Activated T-cell treated with anti-CD3 and anti-CD28 coated beads for 24 hours (primary cell): Measurements from ENCODE around the gene MED12L.

Experiments
- DNase-seq: peaks from one replicate; pipeline ENCODE4 v3.0.0-alpha.2; 2020; ENCODE audit warnings: low read depth

MED12L gene

DNA sequence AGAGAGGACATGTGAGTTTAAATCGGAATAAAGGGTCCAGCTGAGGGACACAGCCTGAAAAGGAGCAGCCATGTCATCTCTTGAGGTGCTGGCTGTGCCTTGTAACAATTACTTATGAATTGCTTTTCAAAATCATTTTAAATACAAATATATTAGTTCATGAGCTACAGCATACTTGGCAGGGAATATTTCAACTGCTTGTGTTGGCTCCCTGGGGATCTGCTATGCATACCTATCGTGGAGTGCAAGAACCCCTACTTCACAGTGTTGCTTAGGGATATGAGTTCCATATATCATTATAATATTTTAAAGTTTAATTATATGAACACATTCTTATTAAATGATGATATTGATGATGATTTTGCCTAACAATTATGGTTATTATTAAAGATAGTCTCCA lies 212.0 kb downstream of the MED12L start:
- DNase-seq = no peak

DNA sequence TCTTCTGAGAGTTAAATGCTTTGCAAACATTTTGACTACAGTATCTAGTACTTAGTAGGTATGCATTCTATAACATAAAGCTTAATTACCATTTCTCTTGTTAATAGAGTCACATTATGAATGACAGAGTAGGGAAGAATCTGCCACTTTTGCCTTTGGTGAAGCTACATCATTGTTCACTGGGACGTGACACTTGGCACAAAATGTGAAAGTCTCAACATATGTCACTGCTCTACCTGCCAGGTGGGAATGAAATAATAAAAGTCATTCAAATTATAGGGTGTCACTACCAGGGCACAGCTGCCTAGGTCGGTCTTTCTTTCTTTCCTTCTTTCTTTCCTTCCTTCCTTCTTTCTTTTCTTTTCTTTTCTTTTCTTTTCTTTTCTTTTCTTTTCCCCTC lies 213.5 kb downstream of the MED12L start:
- no peak for DNase-seq

DNA sequence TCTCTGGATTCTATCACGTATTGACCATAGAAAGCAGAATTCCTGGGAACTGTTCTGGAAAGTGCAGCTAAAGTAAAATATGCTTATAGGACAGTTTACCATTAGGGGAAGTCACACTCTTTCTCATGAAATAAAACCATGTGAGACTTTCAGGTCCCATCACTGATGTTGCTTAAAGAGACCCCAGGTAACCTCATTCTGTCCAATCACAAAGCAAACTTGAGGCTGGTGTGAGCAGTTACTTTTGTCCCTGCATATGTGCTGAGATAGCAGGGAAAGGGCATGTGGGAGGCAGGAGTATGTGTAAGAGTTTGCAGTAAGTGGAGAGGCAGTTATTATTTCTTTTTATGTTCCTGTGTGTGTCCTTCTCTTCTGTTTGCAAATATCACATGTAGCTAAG lies 215.1 kb downstream of the MED12L start:
- DNase-seq = no peak

DNA sequence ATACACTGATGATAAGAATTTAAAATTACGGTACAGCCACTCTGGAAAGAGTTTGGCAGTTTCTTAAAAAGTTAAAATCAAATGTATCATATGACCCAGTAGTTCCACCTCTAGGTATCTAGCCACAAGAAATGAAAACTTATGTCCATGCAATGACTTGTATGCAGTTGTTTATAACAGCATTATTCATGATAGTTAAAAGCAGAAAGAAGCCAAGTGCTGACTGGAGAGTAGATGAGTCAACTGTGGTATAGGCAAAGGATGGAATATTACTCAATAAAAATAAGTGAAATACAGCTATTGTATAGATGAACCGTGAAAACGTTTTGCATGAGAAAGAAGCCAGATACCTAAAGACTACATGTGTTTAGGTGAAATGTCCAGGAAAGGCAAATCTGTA lies 216.3 kb downstream of the MED12L start:
- no peak for DNase-seq

DNA sequence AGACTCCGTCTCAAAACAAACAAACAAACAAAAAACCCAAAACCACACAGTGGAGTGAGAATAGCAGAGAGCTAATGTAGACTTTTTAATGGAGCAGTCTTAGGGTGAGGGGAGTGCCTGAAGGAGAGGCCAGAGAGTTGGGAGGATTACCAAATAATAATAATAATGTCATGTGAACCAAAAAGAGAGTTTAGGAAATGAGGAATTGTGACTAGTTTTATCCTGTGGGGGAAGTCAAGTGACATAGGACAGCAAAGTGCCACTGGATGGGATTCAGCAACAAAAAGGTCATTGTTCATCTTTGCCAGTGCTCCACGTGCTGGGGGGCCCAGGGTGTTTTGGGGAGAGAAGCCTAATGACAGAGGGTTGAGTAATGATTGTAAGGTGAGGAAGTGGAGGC lies 218.3 kb downstream of the MED12L start:
- DNase-seq = no peak

DNA sequence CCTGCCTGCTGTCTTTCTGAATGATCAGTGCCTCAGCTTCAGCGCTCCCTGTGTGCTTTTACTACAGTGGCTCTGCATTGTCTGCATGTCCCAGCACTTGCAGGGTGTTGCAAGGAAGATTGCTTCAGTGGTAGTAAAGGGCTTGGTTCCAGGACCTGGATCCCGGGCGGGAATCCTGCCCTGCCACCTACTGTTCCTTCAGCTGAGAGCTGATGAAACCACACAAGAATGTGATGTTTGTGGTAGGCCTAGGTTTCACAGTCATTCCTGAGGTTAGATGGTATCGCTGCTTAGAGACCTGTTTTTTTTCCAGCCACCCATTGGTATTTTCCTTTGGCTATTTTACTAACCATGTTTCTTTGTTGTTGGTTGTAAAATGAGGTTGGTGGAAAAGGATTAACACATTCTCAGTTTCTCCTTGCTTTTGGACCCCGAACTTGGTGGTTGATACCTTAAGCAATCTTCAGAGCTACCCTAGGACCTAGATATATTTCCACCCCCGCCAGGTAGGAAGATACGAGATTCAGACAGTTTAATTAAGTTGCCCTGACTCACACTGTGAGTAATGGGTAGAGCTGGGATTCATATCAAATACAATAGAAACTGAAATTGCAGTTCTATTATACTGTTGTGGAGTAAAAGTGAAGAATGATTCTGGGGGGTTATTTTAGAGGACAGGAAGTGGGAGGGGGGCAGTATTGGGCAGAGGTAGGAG lies 219.8 kb downstream of the MED12L start:
- peak; percentile 30 for DNase-seq

DNA sequence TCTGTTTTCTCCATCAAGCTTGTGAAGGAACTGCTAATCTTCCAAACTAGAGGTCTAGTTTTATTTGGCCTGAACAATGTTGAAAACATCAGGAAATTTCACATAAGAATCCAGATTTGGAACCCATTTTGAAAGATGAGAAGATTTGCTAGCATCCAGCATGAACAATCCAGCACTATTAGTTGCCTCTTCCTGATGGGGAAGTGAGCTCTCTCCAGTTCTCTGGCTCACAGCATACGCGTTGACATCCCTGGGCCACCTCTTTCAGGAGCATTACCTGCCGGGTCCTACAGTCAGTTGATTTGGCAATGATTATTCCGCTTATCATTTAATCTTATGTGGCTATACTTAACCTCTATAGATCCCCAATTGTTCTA lies 220.3 kb downstream of the MED12L start:
- DNase-seq = no peak

DNA sequence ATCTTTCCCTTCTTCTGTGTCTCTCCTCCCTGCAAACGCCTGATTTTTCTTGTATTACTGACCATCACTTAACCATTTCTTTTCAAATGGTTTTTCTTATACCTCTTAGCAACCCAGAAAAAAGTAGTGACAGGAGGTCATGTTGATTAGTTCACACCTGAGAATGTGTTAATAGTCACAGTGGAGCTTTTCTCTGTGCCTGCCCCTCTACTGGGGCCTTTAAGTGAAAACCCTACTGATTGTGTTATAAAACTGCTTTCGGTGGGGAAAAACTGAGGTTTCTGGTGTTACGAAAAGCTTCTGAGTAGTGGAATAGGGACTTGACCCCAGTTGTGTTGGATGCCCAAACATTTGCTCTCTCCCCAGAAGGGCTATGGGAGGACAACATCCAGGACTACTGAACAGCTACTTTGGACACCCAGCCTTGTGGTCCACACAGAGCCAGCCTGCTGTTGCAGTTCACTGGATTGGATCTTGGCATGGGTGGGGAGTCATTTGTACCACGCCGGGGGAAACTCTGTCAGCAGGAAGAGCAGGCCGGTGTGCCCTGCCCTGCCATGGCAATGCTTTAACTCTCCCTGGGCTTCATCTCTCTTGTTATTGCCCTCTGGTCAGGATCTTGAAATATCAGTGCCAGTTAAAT lies 220.8 kb downstream of the MED12L start:
- no peak for DNase-seq

DNA sequence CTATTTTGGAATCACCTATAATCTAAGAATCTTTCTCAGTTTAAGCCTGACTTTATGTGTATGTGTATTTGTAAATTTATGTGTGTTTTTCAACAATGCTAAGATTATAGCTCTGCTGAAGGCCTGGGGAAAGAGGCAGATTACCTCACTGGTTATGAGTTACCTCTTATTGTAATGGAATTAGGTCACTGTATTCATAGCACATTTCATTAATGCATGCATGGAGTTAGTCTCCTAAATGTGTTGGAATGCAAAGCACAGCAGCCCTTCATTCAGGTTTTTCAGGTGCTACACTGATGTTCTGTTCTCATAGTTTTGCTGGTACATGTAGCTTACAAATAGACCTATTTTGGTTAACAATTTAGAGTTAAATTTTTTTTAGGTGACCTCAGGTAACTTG lies 221.7 kb downstream of the MED12L start:
- DNase-seq = no peak

DNA sequence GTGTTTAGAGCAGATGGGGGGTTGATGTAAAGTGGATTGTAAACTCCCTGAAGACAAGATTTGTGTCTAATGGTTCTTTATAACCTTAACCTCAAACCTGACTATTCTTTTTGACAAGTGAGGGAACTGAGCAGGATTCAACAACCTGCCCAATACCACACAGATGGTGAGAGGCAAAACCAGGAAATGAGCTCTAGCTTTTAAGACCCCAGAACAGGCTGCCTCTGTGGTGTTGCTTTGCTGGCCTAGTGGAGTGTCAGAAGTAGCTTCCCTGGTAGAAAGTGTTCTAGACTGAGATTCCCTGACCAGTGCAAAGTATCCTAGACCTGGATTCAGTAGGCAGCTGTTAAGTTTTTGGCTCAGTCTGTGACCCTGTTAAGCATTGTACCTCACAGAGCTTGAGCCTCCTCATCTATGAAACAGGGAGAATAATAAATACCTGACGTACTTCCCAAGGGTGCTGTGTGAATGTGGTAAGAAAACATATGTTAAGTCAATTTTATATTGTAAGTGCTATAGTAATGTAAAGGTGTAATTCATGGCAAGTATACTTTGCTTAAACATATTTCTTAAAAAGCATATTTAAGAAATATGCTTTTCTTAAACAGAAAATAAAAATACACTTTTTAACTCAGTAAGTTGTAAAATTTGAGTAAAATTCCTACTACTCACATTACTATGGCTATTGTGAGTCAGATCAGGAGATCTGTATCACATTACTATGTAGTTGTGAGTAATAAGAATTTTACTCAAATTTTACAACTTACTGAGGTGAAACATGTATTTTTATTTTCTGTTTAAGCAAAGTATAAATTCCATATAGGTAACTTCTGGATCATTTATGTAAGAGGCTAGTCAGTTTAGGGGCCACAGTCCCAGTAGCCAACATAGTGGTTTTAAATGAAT lies 222.4 kb downstream of the MED12L start:
- DNase-seq = no peak

DNA sequence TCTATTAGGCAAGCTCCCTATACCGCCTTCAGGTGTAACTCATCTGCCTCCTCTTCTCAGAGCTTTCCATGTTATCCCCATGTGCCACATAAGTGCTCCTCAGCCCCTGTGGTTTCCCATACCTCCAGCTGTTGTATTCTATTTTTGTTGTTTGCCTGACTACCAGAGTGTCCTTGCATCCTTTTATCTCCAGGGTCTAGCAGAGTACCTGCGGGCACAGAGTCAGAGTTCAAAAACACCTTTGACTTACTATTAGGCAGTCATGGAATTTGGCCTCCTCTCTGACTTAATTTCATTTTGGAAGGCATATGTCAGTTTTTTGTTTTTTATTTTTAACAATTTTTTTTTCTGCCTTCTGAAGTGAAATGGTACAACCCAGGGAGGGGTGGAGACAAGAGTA lies 224.1 kb downstream of the MED12L start:
- no peak for DNase-seq

DNA sequence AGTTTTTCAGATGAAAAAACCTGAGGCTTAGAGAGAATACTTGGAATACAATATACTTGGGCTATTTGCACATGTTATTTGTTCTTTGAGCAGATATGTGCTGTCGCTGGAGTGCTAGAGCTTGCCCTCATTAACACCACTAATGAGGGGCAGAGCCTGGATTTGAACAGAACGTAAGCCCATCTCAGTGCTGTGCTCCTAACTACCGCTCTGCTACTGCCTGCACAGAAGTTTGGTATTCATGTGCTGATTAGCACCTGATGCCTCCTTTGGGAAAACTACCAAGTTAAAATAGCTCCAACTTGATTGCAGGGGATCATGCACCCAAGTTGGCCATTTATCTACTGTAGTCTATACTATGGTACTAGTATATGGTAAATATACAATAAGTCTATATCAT lies 227.5 kb downstream of the MED12L start:
- no peak for DNase-seq

DNA sequence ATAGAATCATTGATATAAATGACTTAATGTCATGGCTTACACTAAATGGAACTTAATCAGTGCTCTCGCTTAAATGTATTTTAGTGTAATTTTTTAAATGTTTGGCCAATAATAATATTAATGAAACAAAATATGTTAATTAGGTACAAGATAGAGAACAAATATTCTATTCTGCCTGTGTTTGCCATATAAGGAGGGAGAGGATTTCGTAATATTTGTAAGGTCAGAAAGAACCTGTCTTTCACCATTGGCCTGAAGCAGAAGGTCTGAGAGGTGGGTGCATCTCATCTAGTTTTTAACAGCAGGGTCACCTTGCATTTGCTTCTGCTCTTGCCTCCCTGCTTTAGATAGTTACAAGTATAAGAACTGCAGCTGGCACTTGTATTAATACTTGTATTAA lies 228.7 kb downstream of the MED12L start:
- DNase-seq = no peak

DNA sequence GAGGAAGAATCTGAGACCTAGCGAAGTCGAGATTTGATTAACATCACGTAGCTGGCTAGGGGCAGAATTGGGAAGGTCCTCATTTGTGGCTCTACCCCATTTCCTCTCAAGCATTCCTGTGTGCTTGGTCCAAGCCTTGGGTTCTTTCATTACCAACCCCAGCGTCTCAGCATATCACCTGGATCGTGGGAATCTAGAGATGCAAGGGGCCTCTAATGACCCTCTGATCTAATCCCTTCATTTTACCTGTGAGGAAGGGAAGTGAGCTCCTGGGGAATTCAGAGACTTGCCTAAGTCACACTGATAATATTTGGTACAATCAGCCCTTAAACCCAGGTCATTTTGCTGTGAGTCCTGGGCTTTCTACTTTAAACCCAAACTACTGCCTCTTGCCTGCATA lies 229.1 kb downstream of the MED12L start:
- no peak for DNase-seq

DNA sequence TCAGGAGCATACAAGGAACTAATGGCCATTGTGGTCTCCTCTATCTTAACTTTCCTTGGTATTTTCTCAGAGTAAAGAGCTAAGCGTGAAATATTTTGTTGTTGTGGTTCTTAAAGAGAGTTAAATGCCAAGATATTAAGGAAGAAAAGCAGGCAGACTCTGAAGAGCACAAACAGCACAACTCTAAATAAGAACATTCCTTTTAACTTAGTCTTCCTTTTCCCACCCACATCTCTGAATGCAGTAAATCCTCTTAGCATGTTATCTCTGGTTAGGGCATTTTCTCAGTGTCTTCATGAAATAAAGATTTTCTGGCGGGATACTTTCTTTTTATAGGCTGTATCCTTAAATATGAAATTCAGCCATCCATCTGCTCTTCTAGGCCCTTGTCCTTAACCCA lies 229.7 kb downstream of the MED12L start:
- no peak for DNase-seq

DNA sequence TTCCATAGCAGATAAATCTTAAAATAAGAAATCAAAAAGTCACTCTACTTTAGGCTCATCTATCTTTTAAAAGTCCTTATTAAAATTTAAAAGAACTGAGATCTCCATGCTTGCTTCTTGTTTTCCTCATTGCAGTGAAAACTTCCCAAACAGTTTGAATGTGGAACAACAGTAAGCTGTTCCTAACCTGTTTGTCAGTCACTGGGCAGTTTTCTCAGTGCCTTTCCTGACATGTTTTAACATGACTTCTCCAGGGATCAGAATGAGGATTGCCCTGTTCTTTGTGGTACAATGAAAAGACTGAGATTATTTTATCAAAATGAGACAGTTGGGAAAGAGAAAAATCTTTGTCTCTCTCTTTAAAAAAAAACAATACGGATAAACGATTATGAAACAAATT lies 230.4 kb downstream of the MED12L start:
- no peak for DNase-seq

DNA sequence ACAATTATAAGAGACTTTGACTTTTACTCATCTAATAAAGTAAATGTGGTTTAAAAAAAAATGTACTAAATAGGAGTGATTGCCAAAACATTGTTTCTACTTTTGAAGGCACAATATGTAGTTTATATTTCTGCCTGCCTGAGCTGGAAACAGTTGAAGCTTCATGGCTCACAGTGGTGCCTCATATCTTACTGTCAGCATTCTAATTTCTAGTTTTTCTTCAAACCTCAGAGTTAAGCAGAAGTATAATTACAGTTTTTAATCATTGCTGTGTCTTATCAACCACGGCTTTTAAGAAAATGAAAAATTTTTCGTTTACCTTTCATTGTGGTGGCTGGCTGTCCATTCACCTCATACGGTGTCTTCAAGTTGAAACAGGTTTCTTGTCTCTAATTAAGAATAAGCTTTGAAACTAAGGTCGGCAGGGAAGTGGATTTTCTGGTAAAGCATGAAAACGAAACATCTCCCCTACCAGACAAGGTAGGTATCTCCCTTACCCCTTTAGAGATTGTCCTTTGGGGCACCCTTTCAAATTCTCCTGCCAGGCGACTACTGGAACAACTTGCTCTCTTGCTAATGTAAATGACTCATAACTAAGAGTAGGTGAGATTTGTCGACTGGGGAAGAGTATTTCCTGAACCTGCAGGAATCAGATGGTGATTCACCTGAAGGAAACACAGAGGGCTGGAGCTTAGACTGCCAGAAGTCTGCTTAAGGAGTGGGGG lies 231.0 kb downstream of the MED12L start, which contains the start of gene GPR87:
GPR87 (minus strand) TSS at position 554 of the 725 bp plus-strand sequence. CDS start 16,720 bp downstream, outside the sequence.
- DNase-seq = peak; percentile 15

DNA sequence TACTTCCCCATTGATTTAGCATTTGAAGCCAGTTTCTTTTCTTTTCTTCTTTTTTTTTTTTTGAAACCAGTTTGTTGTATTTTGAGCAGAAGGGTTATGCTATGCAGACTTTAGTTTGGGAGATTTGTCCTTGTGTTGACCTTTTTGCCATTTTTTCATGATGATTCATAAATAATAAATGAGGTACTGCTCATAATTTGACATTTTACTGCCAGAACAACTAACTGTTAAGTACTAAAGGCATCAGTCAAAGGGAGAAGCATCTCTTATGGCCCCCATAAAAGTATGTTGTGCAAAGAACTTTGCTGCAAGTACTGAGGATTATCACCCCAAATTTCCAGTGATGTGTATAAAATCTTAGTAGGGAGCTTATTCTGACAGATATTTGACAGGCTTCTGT lies 232.8 kb downstream of the MED12L start:
- no peak for DNase-seq

DNA sequence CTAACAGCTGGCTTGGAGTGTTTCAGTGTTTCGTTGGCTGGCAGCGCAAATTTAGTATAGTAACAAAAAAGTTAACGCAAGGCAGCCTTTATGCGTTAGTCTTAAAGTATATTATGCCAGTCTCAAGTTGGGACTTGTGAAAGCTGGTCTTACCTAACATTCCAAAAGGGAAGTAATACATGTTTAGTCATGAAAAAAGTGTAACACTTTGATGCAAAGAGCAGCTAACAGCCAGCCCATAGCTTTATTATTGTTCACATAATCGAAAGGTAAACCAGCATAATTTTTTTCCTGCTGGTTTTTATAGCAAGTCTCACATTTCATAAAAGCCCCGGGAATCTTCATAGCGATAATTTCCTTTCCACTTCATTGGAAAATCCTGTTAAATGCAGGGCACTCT lies 233.5 kb downstream of the MED12L start:
- no peak for DNase-seq

DNA sequence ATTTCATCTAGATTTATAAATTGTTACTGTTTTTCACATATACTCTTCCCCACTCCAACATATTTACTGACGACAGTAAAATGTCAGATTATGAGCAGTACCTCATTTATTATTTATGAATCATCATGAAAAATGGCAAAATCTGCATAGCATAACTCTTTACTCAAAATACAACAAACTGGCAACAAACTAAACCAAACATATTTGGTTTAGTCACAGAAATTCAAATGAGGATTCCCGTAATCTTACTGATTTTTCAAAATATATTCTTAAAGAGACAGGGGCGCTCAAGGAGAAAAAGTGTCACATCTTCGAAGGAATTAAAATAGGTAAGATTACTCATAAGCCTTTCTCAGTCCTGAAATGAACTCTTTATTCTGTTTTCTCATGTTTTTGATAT lies 234.2 kb downstream of the MED12L start:
- DNase-seq = no peak

DNA sequence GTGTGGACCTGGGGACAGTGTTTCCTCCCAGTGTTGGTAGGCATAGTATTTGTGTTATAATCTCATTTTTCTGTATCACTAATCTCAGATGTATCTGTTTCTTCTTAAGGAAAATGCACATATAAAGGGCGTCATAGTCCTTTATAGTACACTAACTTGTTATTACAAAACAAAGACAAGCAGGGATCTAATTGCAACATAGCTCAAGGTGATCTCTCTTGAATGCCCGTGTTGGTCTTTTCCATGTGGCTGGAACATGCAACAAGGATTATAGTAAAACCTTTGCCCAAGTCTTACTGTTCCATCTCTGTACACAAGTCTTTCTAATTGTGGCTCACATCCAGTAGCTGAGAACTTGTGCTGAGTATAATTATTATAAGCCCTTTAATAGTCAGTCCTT lies 234.7 kb downstream of the MED12L start:
- DNase-seq = no peak

DNA sequence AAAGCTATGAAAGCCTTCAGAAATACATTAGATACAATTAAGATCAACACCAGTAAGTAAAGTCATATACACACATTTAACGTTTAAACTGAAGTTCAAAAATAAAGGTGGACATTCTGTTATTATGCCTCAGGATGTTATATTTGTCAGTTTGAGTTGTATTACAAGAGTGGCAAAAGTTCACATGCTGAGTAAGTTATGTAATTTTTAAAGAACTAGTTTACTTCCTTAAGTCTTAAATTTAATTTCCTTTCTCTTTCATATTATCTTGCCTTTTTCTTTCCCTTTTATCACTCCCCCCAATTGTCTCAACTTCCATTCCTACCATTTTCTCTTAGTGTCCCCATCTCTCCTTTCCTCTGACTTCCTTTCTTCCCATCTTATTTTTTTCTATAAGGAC lies 236.1 kb downstream of the MED12L start:
- DNase-seq = no peak
